Measurements from ENCODE around the gene LRRC56.

The LRRC56 gene

GRCh38 chr11:575313-575995 is 38.1 kb downstream of the LRRC56 start:
- DNase-seq (ENCODE audit: low read depth in 2 of 2): no peak

DNA sequence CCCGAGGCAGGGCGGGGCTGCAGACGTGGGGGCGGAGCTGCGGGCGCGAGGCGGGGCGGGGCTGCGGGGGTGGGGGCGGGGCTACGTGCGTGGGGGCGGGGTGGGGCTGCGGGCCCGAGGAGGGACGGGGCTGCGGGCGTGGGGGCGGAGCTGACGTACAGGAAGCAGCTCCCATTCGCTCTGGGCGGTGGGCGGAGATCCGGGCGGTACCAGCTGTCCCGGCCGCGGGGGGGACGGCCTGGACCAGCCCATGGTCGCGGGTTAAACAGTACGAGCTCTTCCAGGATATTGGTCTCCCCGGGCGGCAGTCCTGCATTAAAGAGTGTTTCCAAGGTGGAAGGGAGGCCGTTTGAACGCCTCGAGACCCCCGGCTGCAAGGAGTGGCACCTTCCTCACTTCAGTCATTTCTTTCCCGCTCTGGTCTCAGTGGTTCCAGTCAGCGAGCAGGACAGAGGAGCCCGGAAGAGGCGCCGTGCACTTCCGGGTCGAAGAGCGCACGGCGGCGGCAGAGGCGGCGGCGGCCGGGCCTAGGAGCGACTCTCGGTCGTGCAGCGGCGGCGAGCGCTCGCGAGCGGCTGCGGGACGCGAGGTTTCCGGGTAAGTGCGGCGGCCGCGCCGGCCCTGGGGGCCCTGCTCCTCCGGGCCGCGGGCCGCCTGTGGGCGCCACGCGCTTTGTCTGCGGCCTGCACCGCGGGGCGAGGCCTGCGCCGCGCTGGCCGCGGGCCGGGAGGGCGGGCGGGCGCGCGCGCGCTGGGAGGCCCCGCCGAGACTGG is 38.9 kb downstream of the LRRC56 start, which contains the start of gene PHRF1:
PHRF1 (plus strand) TSS at position 475 of the 773 bp plus-strand sequence. CDS start 5,043 bp downstream, outside the sequence.
- DNase-seq (ENCODE audit: low read depth in 2 of 2): peak; percentile 95

DNA sequence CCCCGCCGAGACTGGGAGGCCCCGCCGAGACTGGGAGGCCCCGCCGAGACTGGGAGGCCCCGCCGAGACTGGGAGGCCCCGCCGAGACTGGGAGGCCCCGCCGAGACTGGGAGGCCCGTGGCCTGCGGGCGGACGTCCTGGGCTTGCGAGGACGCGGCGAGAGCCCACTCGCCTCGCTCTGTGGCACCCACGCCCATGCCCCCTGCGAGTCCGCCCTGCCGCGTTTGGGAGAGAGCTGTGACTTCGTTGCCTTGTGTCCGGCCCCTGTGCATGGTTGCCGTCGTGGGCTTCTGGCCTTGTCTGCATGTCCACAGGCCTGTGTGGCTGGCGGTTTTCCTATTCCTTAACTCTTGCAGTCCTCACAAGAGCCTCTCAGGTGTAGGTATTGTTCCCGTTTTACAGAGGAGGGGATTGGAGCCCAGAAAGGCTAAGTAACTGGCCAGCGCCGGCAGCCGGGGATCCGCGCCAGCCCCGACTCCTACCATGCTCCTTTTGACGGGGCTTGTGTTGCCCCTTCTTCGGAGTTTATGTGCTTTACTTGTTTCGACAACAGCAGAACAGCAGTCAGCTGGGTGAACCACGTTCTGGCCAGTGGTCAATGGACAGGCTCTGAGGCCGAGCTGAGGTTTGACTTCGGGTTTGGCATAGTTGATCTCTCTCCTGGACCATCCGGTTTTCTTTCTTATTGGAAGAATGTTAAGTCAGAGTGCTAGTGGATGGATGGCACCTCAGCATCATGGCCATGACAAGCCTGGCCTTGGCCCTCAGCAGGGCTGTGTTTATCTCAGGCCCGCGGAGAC is 39.7 kb downstream of the LRRC56 start:
- no peak for DNase-seq (ENCODE audit: low read depth in 2 of 2)

GRCh38 chr11:577611-577894 is 40.2 kb downstream of the LRRC56 start:
- no peak for DNase-seq (ENCODE audit: low read depth in 2 of 2)

- no peak for DNase-seq (ENCODE audit: low read depth in 2 of 2)
These were observed 41.1 kb downstream of the LRRC56 start for GRCh38 chr11:578276-579035.

DNA sequence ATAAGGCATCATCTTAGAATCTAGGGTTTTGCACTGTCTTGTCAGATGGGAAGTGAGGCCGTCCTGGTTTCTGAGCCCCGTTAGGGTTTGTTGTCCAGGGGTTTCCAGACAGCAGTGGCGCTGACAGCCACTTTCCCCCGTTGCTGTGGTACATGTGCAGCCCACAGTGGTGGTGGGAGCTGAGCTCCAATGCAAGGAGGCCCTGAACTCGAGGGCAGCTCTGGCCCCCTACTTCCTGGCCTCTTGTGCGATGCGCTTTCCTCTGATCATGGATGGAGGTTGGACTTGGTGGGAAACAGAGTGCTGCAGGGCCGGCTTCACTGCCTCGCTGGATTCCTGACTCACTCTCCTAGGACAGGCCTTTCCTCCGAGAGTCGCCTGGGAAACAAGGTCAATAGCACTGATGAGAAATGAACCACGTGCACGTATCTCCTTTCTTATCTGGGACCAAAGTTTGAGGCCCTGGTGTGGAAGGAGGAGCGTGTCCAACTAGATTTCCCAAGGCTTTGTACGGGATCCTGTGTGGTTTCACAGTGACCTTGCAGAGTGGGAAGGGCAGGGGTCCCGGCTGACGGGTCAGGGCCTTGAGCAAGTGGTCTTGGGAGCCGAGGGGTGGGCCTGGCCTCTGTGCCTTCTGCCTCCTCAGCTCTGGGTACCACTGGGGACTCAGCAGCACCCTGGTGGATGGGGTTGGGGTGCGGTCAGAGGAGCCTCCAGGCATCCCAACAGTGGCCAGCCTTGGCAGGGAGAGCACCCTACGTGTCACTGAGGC is 42.7 kb downstream of the LRRC56 start:
- no peak for DNase-seq (ENCODE audit: low read depth in 2 of 2)

- DNase-seq (ENCODE audit: low read depth in 2 of 2): no peak
These were observed 44.0 kb downstream of the LRRC56 start for GRCh38 chr11:581342-581741.

- no peak for DNase-seq (ENCODE audit: low read depth in 2 of 2)
These were observed 44.4 kb downstream of the LRRC56 start for GRCh38 chr11:581752-582151.

DNA sequence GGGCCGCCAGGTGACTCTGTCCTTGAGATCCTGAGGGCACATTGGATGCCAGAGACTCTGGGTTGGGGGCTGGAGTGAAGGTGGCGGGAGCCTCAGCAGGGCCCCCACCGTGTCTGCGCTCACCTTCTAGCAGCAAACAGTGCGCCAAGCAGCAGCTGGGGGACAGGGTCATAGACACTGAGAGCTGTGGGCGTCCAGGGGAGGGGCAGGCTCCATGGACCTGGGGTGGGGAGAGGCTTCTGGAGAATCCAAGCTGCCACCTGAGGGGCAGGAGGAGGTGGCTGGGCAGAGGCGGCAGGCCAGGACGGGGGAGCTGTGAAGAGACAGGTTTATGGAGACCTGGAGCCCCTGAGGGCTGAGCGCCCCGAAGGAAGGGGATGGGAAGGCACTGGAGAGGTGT is 47.0 kb downstream of the LRRC56 start:
- no peak for DNase-seq (ENCODE audit: low read depth in 2 of 2)

DNA sequence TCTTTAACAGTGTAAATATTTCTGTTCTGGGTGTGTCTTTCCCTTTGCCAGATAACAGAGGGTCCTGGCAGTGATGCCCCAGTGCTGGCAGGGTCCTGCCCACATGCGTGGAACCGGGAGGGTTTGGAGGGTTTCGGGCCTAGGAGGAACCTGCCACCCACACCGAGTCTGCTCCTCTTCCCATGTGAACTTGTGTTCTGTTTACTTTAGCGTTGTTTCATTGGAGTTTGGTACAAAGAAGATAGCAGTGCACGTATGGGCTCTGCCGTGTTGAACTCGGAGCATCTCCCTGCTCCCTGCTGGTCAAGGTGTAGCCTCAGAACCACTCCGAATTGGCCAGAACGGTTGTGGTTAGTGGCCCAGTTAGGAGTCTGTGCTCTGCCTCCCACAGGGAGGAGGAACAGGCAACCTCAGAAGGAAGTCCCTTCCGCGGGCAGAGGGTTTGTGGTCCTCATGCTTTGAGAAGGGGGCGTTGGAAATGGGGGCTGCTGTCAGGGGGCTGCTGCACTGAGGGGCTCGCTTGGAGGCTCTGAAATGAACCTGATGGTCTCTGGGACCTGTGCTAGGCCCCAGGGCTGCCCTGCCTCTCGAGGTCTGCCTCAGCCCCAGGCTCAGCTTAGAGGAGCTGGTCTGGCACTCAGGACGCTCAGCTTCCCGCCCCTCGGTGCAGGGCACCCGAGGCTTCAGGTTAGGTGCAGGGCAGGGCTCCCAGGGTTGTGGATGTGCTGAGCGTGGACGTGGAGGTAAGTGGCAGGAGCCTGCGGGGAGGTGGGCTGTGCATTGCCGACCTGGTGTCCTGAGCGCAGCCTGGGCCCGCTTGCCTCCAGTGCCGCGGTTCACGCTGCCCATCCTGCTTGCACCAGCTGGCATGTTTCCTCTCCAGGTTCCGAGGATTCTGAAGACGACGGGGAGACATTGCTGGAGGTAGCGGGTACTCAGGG is 49.3 kb downstream of the LRRC56 start:
- DNase-seq (ENCODE audit: low read depth in 2 of 2): no peak

- no peak for DNase-seq (ENCODE audit: low read depth in 2 of 2)
These were observed 50.2 kb downstream of the LRRC56 start for GRCh38 chr11:587546-587945.

DNA sequence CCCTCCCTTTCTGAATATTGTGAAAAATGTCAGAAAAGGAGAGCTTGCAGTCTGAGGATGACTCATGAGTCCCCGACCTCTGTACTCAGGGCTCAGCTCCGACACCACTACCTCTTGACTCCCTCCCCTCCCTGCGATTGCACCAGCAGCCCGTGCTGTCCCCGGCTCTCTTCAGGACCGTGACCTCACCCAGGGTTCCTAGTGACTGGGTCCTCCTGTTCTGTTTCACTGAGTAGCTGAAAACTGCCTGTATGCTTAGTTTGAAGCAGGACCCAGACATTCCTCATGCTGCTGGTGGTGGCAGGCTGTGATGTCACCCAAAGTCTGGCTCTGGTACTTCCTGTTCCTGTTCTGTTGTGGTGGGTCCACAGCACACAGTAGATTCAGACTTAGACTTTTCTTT is 50.7 kb downstream of the LRRC56 start:
- peak; percentile 42 to 55 for DNase-seq (ENCODE audit: low read depth in 2 of 2)

DNA sequence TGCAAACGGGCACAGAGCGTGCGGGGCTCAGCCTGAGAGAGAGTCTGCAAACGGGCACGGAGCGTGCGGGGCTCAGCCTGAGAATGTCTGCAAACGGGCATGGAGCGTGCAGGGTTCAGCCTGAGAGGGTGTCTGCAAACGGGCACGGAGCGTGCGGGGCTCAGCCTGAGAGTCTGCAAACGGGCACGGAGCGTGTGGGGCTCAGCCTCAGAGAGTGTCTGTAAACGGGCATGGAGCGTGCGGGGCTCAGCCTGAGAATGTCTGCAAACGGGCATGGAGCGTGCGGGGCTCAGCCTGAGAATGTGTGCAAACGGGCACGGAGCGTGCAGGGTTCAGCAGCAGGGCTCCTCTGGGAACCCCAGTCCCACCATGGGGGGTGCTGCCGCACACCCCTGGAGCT is 52.5 kb downstream of the LRRC56 start:
- no peak for DNase-seq (ENCODE audit: low read depth in 2 of 2)

- no peak for DNase-seq (ENCODE audit: low read depth in 2 of 2)
These were observed 53.7 kb downstream of the LRRC56 start for GRCh38 chr11:590997-591396.

GRCh38 chr11:592501-592900 is 55.2 kb downstream of the LRRC56 start:
- DNase-seq (ENCODE audit: low read depth in 2 of 2): no peak

- no peak for DNase-seq (ENCODE audit: low read depth in 2 of 2)
These were observed 55.6 kb downstream of the LRRC56 start for GRCh38 chr11:592918-593317.

DNA sequence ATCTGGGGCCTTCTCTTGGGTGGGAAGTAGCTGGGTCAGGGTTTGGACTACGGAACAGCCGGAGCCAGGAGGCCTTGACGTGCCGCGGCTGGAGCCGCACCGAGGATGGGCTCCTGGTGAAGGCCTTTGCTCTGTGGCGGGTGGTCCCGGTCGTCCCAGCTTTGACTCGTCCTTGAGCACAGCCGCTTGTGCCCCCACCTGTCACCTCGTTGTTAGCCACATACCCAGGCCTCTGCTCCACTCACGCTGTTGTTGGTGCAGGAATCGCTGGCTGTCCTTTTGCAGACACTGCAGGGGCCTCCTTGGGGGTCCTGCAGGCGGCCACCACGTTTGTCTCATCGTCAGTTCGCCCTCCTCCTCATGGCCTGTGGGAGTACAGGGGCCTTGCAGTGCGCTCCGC is 56.0 kb downstream of the LRRC56 start:
- no peak for DNase-seq (ENCODE audit: low read depth in 2 of 2)

DNA sequence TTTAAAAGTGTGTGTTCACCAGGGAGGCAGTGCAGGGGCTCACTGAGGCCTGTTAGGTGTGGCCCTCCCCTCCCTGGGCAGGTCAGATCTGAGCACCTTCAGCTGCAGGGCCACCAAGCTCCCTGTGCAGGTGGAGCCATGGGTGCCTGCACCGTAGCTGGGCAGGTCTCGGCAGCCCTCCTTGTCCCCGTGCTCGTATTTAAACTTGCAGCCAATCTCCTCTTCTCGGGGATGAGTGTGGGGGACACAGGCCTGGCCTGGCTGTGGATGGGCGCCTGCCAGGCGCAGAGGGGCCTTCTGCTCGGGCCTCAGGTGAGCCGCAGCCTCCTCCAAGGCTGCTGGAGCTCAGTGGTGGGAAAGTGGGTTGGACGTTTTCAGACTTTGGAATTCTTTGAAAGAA is 58.1 kb downstream of the LRRC56 start:
- DNase-seq (ENCODE audit: low read depth in 2 of 2): no peak

- DNase-seq (ENCODE audit: low read depth in 2 of 2): no peak
These were observed 59.0 kb downstream of the LRRC56 start for GRCh38 chr11:596374-596773.

GRCh38 chr11:597166-597725 is 59.9 kb downstream of the LRRC56 start:
- no peak for DNase-seq (ENCODE audit: low read depth in 2 of 2)

All from stimulated activated CD4-positive, alpha-beta T cell treated with anti-CD3 and anti-CD28 coated beads, Interleukin-1b, Interleukin-23, amount 100 ng/mL, for 4 hours (primary cell).